Measurements from ENCODE around the gene GAK.

GAK gene

DNA sequence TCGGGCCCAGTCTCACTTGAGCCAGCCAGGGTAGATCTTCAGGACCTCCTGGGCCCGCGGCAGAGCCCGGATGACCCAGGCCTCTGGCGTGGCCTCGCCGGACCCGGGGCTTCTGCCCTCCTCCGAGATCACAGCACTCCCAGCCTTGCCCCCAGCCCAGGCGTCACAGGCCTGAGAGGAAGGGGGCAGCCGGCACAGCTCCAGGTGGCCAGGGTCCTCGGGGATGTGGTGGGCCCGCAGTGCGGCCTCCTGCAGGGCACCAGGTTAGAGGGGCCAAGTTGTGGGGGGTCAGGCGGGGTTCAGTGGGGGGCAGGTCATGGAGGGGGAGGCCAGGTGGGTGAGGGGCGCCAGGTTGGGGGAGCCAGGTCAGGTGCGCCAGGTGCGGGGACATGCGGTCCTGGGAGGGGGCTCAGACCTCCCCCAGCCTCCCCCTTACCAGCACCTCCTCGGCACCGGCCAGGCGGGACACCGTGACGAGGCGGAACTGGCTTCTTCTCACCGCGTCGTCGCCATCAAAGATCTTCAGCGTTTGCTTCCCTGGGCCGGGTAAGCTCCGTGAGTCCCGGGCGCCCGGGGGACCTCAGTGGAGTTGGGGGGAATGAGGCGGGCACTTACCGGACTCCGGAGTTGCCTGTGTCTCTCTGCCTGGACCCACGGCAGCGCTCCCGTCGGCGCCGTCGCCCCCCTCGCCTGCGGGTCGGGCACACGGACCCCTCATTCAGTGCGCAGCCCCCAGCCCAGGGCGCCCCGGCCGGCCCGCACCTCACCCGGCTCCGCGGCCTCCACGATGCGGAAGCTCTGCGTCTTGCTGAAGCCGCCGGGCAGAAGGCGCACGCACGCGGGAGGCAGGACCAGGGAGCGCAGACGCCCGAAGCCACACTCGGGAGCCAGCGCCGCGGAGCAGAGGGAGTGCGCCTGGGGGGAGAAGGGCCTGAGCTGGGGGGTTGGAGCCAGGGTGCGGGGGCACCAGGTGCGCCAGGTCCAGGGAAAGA lies 35.3 kb upstream of the GAK start:
- TF ChIP-seq, protein P1, sequence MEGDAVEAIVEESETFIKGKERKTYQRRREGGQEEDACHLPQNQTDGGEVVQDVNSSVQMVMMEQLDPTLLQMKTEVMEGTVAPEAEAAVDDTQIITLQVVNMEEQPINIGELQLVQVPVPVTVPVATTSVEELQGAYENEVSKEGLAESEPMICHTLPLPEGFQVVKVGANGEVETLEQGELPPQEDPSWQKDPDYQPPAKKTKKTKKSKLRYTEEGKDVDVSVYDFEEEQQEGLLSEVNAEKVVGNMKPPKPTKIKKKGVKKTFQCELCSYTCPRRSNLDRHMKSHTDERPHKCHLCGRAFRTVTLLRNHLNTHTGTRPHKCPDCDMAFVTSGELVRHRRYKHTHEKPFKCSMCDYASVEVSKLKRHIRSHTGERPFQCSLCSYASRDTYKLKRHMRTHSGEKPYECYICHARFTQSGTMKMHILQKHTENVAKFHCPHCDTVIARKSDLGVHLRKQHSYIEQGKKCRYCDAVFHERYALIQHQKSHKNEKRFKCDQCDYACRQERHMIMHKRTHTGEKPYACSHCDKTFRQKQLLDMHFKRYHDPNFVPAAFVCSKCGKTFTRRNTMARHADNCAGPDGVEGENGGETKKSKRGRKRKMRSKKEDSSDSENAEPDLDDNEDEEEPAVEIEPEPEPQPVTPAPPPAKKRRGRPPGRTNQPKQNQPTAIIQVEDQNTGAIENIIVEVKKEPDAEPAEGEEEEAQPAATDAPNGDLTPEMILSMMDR (IDR thresholded peaks at IDR 0.05; ENCODE audit: low read depth, low read length): no peak
- H3K4me3 ChIP-seq (replicated peaks in 1 of 2; ENCODE audit: low read depth in 2 of 2, low read length in 2 of 2): no peak overlapping the region
- no peak for DNase-seq (ENCODE audit: low read depth in 2 of 2)

DNA sequence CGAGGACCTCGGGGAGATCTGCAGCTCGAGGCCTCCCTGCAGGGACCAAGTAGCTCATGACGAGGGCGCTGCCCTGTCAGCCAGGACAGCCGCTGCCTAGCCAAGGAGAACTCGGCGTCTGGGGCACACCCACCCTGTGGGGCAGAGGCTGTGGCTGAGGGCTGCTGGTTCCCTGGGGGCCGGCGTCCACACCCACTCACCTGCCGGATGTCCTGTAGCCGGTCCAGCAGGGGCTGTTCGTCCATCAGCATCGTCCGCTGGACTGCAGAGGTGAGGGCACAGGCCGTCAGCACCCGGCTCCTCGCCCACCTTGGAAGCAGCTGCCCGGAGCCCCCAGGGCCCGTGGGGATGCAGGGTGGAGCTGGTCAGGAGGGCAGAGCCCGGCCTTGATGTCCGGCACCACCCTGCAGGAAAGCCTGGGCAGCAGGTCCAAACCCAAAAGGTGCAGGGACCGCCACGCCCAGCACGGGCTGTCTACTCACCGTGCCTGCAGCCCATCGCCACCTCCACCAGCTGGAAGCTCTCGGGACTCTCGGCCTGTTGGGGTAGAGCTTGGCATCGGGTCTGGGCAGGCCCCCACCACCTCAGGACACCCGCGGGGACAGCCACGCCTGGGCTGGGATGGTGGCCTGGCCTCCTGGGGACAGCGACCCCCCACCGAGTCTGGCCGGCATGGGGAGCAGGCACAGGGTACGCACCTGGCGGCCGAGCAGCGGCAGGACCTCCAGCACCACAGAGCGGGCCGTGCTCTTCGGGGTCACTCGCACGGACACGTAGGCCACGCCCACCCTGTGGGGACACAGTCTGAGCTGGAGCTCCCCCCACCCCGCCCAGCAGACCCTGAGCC lies 34.4 kb upstream of the GAK start:
- TF ChIP-seq, protein P1 (IDR thresholded peaks at IDR 0.05; ENCODE audit: low read depth, low read length): no peak
- DNase-seq (ENCODE audit: low read depth in 2 of 2): no peak
- no peak overlapping the region for H3K4me3 ChIP-seq (replicated peaks in 1 of 2; ENCODE audit: low read depth in 2 of 2, low read length in 2 of 2)

DNA sequence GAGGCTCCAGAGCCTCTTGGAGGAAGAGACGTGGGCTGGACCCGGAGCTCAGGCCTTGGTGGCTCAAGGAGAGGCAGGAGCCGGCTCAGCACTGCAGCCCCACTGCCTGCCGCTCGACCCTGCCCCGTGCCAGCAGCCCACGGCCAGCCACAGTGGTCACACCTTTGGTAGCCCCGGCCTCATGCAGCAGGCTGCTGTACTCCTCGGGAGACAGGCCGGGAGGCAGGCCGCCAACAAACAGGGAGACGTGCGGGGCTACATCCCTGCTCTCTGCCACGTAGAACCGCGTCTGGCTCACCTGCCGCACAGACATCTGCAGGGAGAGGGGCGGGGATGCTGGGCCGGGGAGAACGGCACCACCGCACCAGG lies 33.6 kb upstream of the GAK start:
- H3K4me3 ChIP-seq (replicated peaks in 1 of 2; ENCODE audit: low read depth in 2 of 2, low read length in 2 of 2): no peak overlapping the region
- TF ChIP-seq, protein P1 (IDR thresholded peaks at IDR 0.05; ENCODE audit: low read depth, low read length): no peak
- no peak for DNase-seq (ENCODE audit: low read depth in 2 of 2)

DNA sequence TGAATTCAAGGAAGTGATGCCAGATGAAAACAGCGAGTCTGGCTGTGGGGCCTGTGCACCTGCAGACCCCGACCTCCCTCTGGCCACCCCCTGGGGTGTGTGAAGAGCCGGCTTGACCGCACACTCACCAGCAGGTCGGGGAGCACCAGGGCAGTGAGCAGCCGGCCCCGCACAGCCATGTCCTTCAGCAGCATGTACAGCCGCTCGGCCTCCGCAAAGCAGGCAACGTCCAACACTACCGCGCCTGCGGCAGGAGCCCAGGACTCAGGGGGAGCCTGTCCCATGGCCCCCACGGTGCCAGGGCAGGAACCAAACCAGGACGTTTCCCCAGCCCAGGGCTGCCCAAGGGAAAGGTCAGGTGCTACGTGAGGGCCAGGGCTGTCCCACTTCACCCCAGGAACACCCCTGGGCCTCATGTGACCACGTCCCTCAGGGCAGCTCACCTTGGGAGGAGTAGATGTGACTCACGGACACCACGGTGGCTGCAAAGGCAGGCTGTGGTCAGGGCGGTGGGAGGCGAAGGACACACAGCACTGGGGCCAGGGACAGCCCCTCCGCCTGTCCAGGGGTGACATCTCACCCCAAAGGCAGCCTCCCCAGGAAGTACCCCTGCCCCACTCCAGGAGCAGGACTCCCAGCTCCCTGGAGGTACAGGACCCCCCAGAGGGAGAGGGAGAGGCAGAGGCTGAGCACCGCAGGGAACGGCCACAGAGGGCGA lies 33.1 kb upstream of the GAK start:
- DNase-seq (ENCODE audit: low read depth in 2 of 2): no peak
- TF ChIP-seq, protein P1 (IDR thresholded peaks at IDR 0.05; ENCODE audit: low read depth, low read length): no peak
- no peak overlapping the region for H3K4me3 ChIP-seq (replicated peaks in 1 of 2; ENCODE audit: low read depth in 2 of 2, low read length in 2 of 2)

DNA sequence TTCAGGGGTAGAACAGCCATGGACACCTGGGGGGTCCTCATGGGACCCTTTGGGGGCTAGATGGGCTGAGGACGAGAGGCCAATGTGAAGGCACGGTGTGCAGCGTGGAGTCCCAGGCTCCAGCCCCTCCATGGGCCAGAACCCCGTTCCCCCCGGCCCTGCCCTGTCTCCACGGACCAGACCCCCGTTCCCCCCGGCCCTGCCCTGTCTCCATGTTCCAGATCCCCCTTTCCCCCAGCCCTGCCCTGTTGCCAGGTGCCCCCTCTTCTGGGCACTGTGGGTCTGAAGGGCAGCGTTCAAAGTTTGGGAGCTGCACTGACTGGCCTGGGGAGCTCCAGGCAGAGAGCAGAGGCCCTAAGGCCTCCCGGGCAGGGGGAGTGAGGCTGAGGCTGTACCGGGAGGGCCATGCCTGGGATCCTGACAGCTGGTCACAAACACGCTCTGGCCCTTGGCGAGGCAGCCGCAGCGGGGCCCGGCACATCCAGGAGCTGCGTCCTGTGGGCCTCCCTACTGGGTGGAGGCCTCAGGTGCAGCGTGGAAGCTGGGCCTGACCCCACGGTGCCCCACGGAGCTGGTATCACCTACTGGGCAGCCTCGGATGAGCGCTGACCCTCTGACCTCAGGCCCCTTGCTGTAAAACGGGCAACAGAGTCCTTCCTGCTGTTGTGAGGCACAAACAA lies 32.4 kb upstream of the GAK start:
- TF ChIP-seq, protein P1 (IDR thresholded peaks at IDR 0.05; ENCODE audit: low read depth, low read length): no peak
- no peak overlapping the region for H3K4me3 ChIP-seq (replicated peaks in 1 of 2; ENCODE audit: low read depth in 2 of 2, low read length in 2 of 2)
- no peak for DNase-seq (ENCODE audit: low read depth in 2 of 2)
